Right lobe of liver (tissue), 6 donors: Measurements from ENCODE around the gene KLF2. TPM values are rescaled to one million over a fixed set of nuclear protein-coding genes. Genes with fewer than 3 reads are reported as not detected.

Experiments used
- ATAC-seq, 4 donors: fragments of 200-7000 bp; cut with Tn5 transposase; one replicate each; pipeline ENCODE4 v1.9.1; 2020; ENCODE audit warnings: mild to moderate bottlenecking in 4 of 4, moderate library complexity in 4 of 4
- DNase-seq, 3 donors: peaks; one replicate each; pipeline ENCODE4 v3.0.0-alpha.2; 2020
- H3K27ac ChIP-seq, 3 donors: fragments of 200-600 bp; one replicate each; pipeline ENCODE4 v1.8.0; 2022
- H3K27me3 ChIP-seq, 2 donors: fragments of 200-600 bp; one replicate each; pipeline ENCODE4 v1.8.0; 2022
- H3K36me3 ChIP-seq, 4 donors: fragments of 200-600 bp; sonication (generic) in 1 of 4; one replicate each; pipeline versions ENCODE4 v1.5.1 to v1.8.0; 2017 to 2022; ENCODE audit warnings: control low read depth in 1 of 4
- H3K4me1 ChIP-seq, 4 donors: fragments of 200-600 bp; sonication (generic) in 1 of 4; one replicate each; pipeline versions ENCODE4 v1.5.1 to v1.8.0; 2017 to 2022; ENCODE audit warnings: control low read depth in 1 of 4
- H3K4me3 ChIP-seq, 3 donors: fragments of 200-600 bp; one replicate each; pipeline ENCODE4 v1.8.0; 2022
- H3K9me3 ChIP-seq, 4 donors: fragments of 200-600 bp; sonication (generic) in 1 of 4; one replicate each; pipeline versions ENCODE4 v1.5.1 to v1.8.0; 2017 to 2022; ENCODE audit warnings: control low read depth in 1 of 4
- CTCF ChIP-seq, 4 donors: fragments of 200-600 bp in 3 of 4; fragments of 450-650 bp in 1 of 4; IDR thresholded peaks; one replicate each; pipeline versions ENCODE4 v1.5.1 to v1.8.0; 2016 to 2022; ENCODE audit warnings: antibody characterized with exemption in 4 of 4, mild to moderate bottlenecking in 2 of 4
- POLR2A ChIP-seq: fragments of 450-650 bp; IDR thresholded peaks from one replicate; pipeline ENCODE4 v1.6.1; 2017; ENCODE audit warnings: antibody characterized with exemption, mild to moderate bottlenecking
- WGBS: methylation state at CpG from one replicate; pipeline ENCODE4 v1.1.6; 2018; ENCODE audit warnings: low coverage, low lambda C conversion rate; ENCODE audit not compliant: insufficient coverage; ENCODE audit errors: missing lambda C conversion rate; 5-methylcytosine and 5-hydroxymethylcytosine counted together
- intact Hi-C, 2 donors: fragments of 100-400 bp; cut with DNase I; formaldehyde crosslinking; loops; one replicate each; pipeline versions ENCODE4 v1.11.2 to v1.14.1; 2022
- total RNA-seq, 6 experiments: library from RNA; depleted of rRNA in 2 of 6; stranded (reverse); fragments of >200 nt in 2 of 6; fragmentation: NEBNext Ultra II Directional in 3 of 6; extraction: Animal tissue kit (Norgen Biotek cat#: 25700) in 3 of 6; gene quantifications; one replicate each; pipeline versions ENCODE4 v1.1.0 to v1.2.4, GENCODE V29; 2016 to 2023
- donor health status: DM: no; HTN: yes; CAD: no.
- donor health status: DM: no; HTN: no; CAD: no.
- donor health status: DM: no; HTN: no; CAD: no.
- donor health status: DM: no; HTN: yes; CAD: no.
- donor health status: DM: no; HTN: yes; CAD: no.

Gene KLF2
- total RNA-seq, 6 experiments from 2014 or later, result 3.7 to 10.1 (median 4.8) TPM

DNA sequence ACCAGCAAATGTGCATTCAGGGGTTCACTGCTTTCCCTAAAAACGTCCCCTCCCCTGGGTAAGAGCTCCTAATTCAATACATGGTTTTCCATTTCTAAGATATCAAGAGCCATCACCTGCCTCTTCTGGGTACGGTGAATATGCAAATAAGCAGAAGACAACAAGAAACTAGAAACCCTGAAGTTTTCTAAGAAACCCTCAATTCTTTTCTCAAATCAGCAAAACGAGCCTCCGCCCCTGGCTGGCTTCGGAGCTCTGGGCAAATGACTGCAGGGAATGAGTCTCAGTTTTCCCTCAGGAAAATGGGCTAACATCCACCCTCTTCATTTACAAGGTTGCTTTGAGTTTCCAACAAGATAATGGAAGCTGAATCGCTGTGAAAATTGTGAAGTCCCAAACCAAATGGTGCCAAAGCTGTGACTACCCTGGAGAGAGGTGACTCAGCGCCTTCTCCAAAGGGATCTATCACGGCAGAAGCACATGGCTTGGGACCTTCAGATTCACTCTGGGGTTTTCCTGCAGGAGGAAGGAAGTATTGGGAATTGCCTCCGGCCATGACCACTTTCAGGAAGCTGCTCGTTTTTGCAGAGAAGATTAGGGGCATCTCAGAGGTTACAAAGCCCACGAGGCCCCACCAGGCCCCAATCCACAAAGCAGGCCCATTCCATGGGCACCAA lies 26.6 kb downstream of the KLF2 start:
- 65% methylated on average over 9 of the region's 11 CpGs for WGBS
- ATAC-seq, result peak; percentile 57 to 71 (median 66)
- no peaks in the 10 kb centered on the region for H3K9me3 ChIP-seq
- no peaks in the 10 kb centered on the region for H3K4me1 ChIP-seq
- DNase-seq, result no peak
- TF ChIP-seq CTCF (IDR thresholded peaks at IDR 0.05) (no peak), POLR2A (no peak)
- no peak overlapping the region for H3K4me3 ChIP-seq
- no peak overlapping the region for H3K27ac ChIP-seq
- H3K27me3 ChIP-seq, result no peaks in the 10 kb centered on the region
- no peaks in the 10 kb centered on the region for H3K36me3 ChIP-seq
- intact Hi-C loops, result no loop called here

DNA sequence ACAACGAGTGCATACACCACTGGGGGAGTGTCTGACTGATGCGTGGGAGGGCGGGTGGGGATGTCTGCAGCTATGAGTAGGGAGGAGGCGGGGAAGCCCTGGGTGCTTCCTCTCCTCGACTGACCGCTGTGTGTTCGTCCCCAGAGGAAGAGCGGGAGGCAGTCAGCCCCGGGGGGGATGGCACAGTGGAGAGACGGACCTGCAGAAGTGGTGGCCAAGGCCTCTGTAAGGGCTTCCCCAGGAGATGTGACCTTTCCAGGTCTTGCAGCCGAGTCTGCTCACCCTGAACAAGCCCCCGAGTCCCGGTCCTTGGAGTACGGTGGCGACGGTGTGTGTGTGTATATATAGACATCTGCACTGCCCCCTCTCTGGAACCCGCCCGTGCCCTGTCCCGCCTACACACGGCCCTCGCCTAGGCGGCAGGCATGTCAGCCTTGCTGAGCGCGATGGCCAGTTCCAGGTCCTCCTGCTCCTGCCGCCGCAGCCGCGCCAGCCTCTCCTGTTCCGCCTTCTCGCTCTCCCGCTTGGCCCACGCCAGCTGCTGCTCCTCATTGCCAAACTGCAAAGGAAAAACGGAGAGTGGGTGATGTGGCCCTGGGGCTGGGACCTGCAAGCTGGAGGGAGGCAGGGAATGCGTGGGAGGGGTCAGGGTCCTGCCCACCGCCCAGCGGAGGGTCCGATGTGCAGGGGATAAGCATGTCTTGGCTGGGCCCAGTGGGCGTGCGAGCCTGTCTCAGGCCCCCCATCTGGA lies 30.8 kb downstream of the KLF2 start:
- Histone ChIP-seq H3K36me3 (no peaks in the 10 kb centered on the region), H3K27me3 (no peaks in the 10 kb centered on the region), H3K4me3 (no peak overlapping the region), H3K27ac (no peak overlapping the region), H3K9me3 (no peaks in the 10 kb centered on the region), H3K4me1 (no peaks in the 10 kb centered on the region)
- no peak for TF ChIP-seq CTCF (IDR thresholded peaks at IDR 0.05)
- ATAC-seq (peak; percentile 43 to 67 (median 56)), DNase-seq (no peak)
- intact Hi-C loops, result no loop called here
- WGBS, result 79% methylated on average over 19 of the region's 39 CpGs

GRCh38 chr19:16358456-16358855 lies 33.8 kb downstream of the KLF2 start:
- Histone ChIP-seq H3K27me3 (no peaks in the 10 kb centered on the region), H3K4me1 (peaks cover 0 to 12% (median 5%) of the 10 kb centered on the region in 4 donors), H3K9me3 (no peaks in the 10 kb centered on the region), H3K27ac (no peak overlapping the region), H3K4me3 (no peak overlapping the region), H3K36me3 (no peaks in the 10 kb centered on the region)
- TF ChIP-seq CTCF (IDR thresholded peaks at IDR 0.05) (no peak), POLR2A (no peak)
- DNase-seq (no peak), ATAC-seq (no peak)
- WGBS, result 93% methylated on average over 2 of the region's 15 CpGs
- intact Hi-C loops, result no loop called here

GRCh38 chr19:16359074-16359473 lies 34.4 kb downstream of the KLF2 start:
- TF ChIP-seq POLR2A (no peak), CTCF (IDR thresholded peaks at IDR 0.05) (no peak)
- H3K27me3 ChIP-seq, result no peaks in the 10 kb centered on the region
- H3K4me1 ChIP-seq, result peaks cover 0 to 15% (median 7%) of the 10 kb centered on the region in 4 donors
- H3K36me3 ChIP-seq, result no peaks in the 10 kb centered on the region
- intact Hi-C loops, result no loop called here
- ATAC-seq (peak in 1 of 4 donors; percentile 13), DNase-seq (no peak)
- no peak overlapping the region for H3K27ac ChIP-seq
- no peaks in the 10 kb centered on the region for H3K9me3 ChIP-seq
- no peak overlapping the region for H3K4me3 ChIP-seq
- WGBS, result 43% methylated on average over 5 of the region's 10 CpGs
